Panc1 (cell line): ENCODE results near the gene CBR4. TPM values are rescaled to one million over a fixed set of nuclear protein-coding genes. Genes with fewer than 3 reads are reported as not detected.
A peak's percentile ranks its signal among the peaks of the same experiment; 100 is the strongest.

Experiments used
- ATAC-seq: fragments of 200-7000 bp; cut with Tn5 transposase; 2 replicates; pipeline ENCODE4 v1.9.1; 2020; ENCODE audit warnings: mild to moderate bottlenecking, moderate library complexity
- BruUV-seq: library from RNA; stranded (reverse); fragments of 400-500 nt; replicated peaks from 2 replicates; lab custom pipeline; 2021; lab: Mats Ljungman, UMichigan
- CTCF ChIA-PET: fragments of 300-600 bp; sonication (Branson Sonifier 250); formaldehyde crosslinking; loops from one replicate; lab custom pipeline; 2022; ENCODE audit warnings: antibody characterized with exemption; lab: Charles Lee
- POLR2A ChIA-PET: fragments of 300-600 bp; sonication (Branson Sonifier 250); formaldehyde crosslinking; loops from one replicate; lab custom pipeline; 2022; ENCODE audit warnings: antibody characterized with exemption; lab: Charles Lee
- DNase-seq: peaks from one replicate; pipeline ENCODE4 v3.0.0-alpha.2; 2010; ENCODE audit warnings: low read depth, low spot score
- H3K27ac ChIP-seq: 2 replicates; pipeline ENCODE4 v1.5.1; 2011; ENCODE audit warnings: mild to moderate bottlenecking, low read length, inconsistent platforms
- H3K27me3 ChIP-seq: fragments of 200-500 bp; sonication (Bioruptor generic); 2 replicates; pipeline ENCODE4 v1.6.0; 2014; ENCODE audit warnings: low read length, inconsistent platforms; ENCODE audit not compliant: control insufficient read depth, insufficient read depth
- H3K36me3 ChIP-seq: fragments of 200-500 bp; sonication (Bioruptor generic); 2 replicates; pipeline ENCODE4 v1.5.1; 2014; ENCODE audit warnings: inconsistent platforms, mild to moderate bottlenecking, low read length, moderate library complexity; ENCODE audit not compliant: control insufficient read depth, insufficient read depth
- H3K4me1 ChIP-seq: 2 replicates; pipeline ENCODE4 v1.5.1; 2011; ENCODE audit warnings: inconsistent platforms, mild to moderate bottlenecking, low read length, moderate library complexity; ENCODE audit not compliant: control insufficient read depth, insufficient read depth
- H3K4me3 ChIP-seq, 2 experiments: 2 replicates each; pipeline ENCODE4 v1.5.1; 2011 to 2012; ENCODE audit warnings: low read depth in 2 of 2, low read length in 2 of 2, mild to moderate bottlenecking in 2 of 2, inconsistent platforms in 1 of 2, moderate library complexity in 1 of 2
- H3K9me3 ChIP-seq: fragments of 200-500 bp; sonication (Bioruptor generic); 2 replicates; pipeline ENCODE4 v1.5.1; 2014; ENCODE audit warnings: low read depth, mild to moderate bottlenecking, inconsistent platforms, low read length, moderate library complexity; ENCODE audit not compliant: control insufficient read depth, insufficient read depth
- CTCF ChIP-seq: fragments of 450-650 bp; IDR thresholded peaks from 2 replicates; pipeline ENCODE4 v1.5.1; 2017; ENCODE audit warnings: mild to moderate bottlenecking
- POLR2AphosphoS5 ChIP-seq: IDR thresholded peaks from 2 replicates; pipeline ENCODE4 v1.6.1; 2012; ENCODE audit warnings: mild to moderate bottlenecking, low read depth, low read length, moderate library complexity
- REST ChIP-seq, 2 experiments: IDR thresholded peaks; 2 replicates each; pipeline ENCODE4 v1.6.1; 2011 to 2012; ENCODE audit warnings: low read depth in 2 of 2, control low read depth in 1 of 2, low read length in 1 of 2, mild to moderate bottlenecking in 1 of 2, moderate library complexity in 1 of 2; ENCODE audit not compliant: insufficient read depth in 1 of 2
- SIN3A ChIP-seq: IDR thresholded peaks from 2 replicates; pipeline ENCODE4 v1.6.1; 2012; ENCODE audit warnings: low read depth, mild to moderate bottlenecking, low read length, moderate library complexity, borderline replicate concordance; ENCODE audit not compliant: insufficient read depth
- TCF7L2 ChIP-seq: IDR thresholded peaks from 2 replicates; pipeline ENCODE4 v1.6.1; 2011; ENCODE audit warnings: mild to moderate bottlenecking, low read depth, low read length, inconsistent platforms
- in situ Hi-C: cut with HindIII; loops from 2 replicates; pipeline ENCODE4 v1.10.0; 2016; ENCODE audit warnings: low sequenced_read_pairs, low pct_unique_long_range_greater_than_20kb
- intact Hi-C: fragments of 100-400 bp; cut with micrococcal nuclease; formaldehyde crosslinking; loops from one replicate; pipeline ENCODE4 v1.10.0; 2022; ENCODE audit not compliant: unreplicated experiment
- total RNA-seq: library from RNA; stranded (reverse); gene quantifications from one replicate; pipeline ENCODE4 v1.2.1, GENCODE V29; 2021; ENCODE audit not compliant: unreplicated experiment

The CBR4 gene
- total RNA-seq, 1 experiment from 2014 or later, result 13.5 TPM

- Histone ChIP-seq H3K4me1 (peaks cover 11% of the 10 kb centered on the region; the same call in 1 of the 2 replicates), H3K27me3 (no peaks in the 10 kb centered on the region), H3K4me3 (peak overlapping the region; percentile 74 to 87), H3K9me3 (no peaks in the 10 kb centered on the region), H3K27ac (peak overlapping the region; percentile 89), H3K36me3 (peaks cover 2% of the 10 kb centered on the region)
- no peak for TF ChIP-seq REST (IDR thresholded peaks at IDR 0.05; ENCODE audit: insufficient read depth in 1 of 2, low read depth in 2 of 2, low read length in 1 of 2)
- intact Hi-C loops, result loop anchor here (5.0 kb wide), 2 partner anchors 87 to 478 kb away; no protein-coding TSS in a partner anchor
- ChIA-PET CTCF (interaction anchor here (0.7 to 0.9 kb wide), 8 partner anchors 15 to 1935 kb away, joined by 4 to 15 read pairs (median 6); no protein-coding TSS in a partner anchor), POLR2A (interaction anchor here (0.7 kb wide), 3 partner anchors 29 to 972 kb away, joined by 3 to 9 read pairs (median 8); no protein-coding TSS in a partner anchor)
- DNase-seq (no peak), ATAC-seq (peak; percentile 62)
- BruUV-seq, result TSS peak; percentile 85
- in situ Hi-C loops, result no loop called here
Measured at GRCh38 chr4:169009286-169010124, 550 bp downstream of the CBR4 start.

- ChIA-PET CTCF (no interaction called here), POLR2A (no interaction called here)
- in situ Hi-C loops (no loop called here), intact Hi-C loops (loop anchor here (5.0 kb wide), 2 partner anchors 83 to 482 kb away; no protein-coding TSS in a partner anchor)
- no peaks in the 10 kb centered on the region for H3K27me3 ChIP-seq
- no peak overlapping the region for H3K4me3 ChIP-seq
- H3K9me3 ChIP-seq, result no peaks in the 10 kb centered on the region
- H3K4me1 ChIP-seq, result peaks cover 8% of the 10 kb centered on the region; the same call in 1 of the 2 replicates
- no TSS peak for BruUV-seq
- no peak for TF ChIP-seq SIN3A
- no peak for DNase-seq
- H3K27ac ChIP-seq, result no peak overlapping the region
- H3K36me3 ChIP-seq, result peaks cover 2% of the 10 kb centered on the region
- ATAC-seq, result no peak
Measured at GRCh38 chr4:169005453-169006099, 4.5 kb downstream of the CBR4 start.

- Histone ChIP-seq H3K4me1 (no peaks in the 10 kb centered on the region), H3K27ac (no peak overlapping the region), H3K4me3 (no peak overlapping the region), H3K9me3 (no peaks in the 10 kb centered on the region), H3K36me3 (peaks cover 9% of the 10 kb centered on the region; the same call in 1 of the 2 replicates), H3K27me3 (no peaks in the 10 kb centered on the region)
- no TSS peak for BruUV-seq
- in situ Hi-C loops (no loop called here), intact Hi-C loops (no loop called here)
- ATAC-seq (no peak), DNase-seq (no peak)
- TF ChIP-seq POLR2AphosphoS5 (no peak), CTCF (no peak), REST (IDR thresholded peaks at IDR 0.05; ENCODE audit: insufficient read depth in 1 of 2, low read depth in 2 of 2, low read length in 1 of 2) (no peak), TCF7L2 (no peak), SIN3A (no peak)
- ChIA-PET CTCF (interaction anchor here (0.6 to 0.7 kb wide), 2 partner anchors 59 to 76 kb away, joined by 3 to 4 read pairs; no protein-coding TSS in a partner anchor), POLR2A (no interaction called here)
Measured at GRCh38 chr4:169000315-169000714, 9.7 kb downstream of the CBR4 start.
